HG02588 (cell line): ENCODE measurements around the gene IL1RAPL1.

Experiments used
- ATAC-seq: cut with Tn5 transposase; IDR thresholded peaks from one replicate; pipeline ENCODE4 v1.9.1; 2021; ENCODE audit warnings: mild to moderate bottlenecking, moderate library complexity; ENCODE audit not compliant: unreplicated experiment

IL1RAPL1 gene

DNA sequence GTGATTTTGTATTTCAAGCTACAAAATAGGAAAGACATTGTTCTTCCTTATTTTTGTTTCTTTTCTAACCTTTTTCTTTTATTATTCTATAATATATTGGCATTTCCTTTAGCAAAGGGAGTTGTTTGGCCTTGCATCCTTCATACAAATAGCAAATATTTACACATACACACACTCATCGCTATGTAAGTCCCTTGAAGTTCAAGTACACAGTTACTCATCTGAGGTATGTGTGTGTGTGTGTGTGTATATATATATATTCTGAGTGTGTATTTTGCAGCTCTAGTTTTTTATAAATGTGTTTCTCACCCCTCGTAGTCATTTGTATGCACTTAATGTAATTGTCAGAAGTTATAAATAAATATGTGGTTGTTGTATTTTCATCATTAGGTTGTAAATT lies 903.4 kb downstream of the IL1RAPL1 start:
- no peak for ATAC-seq

DNA sequence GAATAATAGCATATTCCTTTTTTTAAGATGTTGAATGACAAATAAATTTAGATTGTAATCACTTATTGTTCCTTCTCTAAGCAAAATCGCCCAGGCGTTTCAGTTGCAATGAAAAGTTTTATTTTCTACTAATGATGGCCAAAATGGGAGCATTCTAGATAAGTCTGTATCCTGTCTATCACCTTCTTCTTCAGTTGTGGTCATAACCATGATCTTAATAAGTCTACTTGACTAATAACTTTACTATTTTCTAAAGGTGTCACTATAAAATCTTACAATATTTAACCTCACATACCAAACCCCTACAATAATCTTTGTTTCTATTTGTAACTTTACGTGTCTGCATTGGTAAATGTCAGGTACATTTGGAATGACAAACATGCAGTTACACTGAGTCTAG lies 904.4 kb downstream of the IL1RAPL1 start:
- no peak for ATAC-seq

DNA sequence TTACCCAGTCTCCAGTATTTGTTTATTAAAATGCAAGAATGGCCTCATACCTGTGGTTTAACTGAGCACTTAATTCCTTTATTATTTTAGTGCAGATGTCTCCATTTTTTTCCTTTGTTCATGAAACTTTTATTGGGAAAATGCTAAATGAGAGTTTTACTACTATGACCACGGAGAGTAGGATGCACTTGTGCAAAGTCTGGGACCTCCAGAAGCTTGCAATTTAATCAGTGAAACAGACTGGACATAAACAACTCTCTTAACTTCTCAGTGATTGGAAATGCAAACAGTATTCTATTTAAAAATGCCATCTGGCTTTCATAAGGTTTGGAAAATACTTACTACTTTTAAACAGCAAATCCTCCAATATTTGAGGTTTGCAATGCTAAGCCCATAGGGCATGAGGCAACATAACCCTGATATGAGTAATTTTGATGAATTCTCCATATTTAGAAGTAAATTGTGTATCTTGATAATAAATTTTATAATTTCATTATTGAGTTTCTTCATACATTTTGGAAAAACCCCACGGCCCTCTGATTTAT lies 909.5 kb downstream of the IL1RAPL1 start:
- no peak for ATAC-seq

DNA sequence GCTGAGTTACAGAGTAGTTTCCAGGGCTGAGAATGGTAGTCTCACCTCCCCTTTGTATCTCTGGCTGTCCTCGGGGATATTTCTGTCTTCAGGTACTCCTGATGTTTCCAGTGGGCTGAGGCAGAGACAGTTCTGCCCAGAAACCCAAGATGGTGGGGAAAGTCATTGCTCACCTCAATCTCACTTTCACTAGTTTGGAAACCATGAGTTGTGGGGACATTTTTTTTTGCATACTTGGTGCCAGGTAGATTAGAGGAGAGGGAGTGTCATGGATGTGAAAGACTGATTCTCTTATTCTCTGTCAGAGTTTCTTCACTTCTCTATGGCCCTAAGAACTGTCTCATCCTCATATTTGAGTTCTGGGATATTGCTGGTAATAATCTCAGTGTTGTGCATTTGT lies 919.5 kb downstream of the IL1RAPL1 start:
- no peak for ATAC-seq

DNA sequence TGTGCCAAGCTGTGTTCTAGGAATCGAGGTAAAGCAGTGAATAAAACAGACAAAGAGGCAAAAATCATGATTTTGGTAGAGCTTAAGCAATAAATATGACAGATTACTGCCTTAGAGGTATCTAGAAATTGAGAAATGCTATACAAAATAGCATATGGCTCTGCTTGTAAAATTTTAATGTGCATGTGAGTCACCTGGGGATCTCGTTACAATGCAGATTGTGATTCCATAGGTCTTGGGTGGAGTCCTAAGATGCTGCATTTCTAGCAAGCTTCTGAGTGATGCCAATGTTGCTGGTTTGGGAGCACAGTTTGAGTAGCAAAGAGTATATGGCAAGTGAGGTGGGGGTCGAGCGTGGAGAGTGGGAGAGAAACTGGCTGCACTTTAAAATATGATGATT lies 930.9 kb downstream of the IL1RAPL1 start:
- no peak for ATAC-seq

DNA sequence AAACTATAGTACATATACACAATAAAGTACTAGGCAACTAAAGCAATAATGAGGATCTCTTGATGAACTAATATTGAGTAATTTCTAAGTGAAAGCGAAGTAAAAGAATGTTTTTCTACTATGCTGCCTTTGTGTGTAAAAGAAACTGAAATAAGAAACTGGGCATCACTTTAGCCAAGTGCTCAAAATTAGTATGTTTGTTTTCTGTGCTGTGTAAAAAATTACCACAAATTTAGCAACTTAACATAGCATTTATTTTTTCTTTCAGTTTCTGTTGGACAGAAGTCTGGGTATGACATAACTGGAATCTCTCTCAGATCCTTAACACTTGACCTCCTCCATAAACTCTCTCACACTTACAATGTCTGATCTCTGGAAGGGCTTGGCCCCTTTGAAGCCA lies 941.0 kb downstream of the IL1RAPL1 start:
- ATAC-seq = peak; percentile 71

DNA sequence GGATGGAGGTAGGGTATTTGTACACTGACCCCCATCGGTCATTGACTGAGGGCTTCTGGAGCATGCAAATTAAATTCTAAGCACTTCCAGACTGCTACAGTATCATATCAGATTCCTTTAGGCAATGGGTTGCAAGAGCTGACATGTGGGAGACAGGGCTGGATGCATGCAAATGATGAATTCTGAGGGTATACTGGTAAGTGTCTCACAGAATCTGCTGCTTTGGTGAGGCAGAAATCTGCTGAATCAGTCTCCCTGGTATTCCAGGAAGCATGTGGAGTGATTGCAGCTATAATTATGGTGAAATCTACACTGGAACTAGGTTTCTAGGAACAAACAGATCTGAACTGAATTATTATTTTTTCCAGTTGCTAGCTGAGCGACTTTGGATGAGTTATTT lies 943.3 kb downstream of the IL1RAPL1 start:
- no peak for ATAC-seq

DNA sequence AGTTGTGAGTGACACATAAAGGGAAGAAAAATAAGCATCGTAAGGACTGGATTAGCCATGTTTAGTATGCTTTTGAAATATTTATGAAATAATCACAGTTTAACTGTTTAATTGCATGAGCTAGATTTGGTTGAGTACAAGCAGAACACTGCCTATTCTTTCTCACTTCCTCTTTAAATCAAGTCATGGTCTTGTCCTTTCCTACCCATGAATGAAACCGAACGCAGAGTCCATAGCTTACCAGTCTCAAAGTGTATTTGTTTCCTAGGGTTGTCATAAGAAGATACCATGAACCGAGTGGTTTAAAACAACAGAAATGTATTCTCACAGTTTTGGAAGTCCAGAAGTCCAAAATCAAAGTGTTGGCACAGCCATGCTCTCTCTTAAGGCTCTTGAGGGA lies 944.1 kb downstream of the IL1RAPL1 start:
- peak; percentile 68 for ATAC-seq

DNA sequence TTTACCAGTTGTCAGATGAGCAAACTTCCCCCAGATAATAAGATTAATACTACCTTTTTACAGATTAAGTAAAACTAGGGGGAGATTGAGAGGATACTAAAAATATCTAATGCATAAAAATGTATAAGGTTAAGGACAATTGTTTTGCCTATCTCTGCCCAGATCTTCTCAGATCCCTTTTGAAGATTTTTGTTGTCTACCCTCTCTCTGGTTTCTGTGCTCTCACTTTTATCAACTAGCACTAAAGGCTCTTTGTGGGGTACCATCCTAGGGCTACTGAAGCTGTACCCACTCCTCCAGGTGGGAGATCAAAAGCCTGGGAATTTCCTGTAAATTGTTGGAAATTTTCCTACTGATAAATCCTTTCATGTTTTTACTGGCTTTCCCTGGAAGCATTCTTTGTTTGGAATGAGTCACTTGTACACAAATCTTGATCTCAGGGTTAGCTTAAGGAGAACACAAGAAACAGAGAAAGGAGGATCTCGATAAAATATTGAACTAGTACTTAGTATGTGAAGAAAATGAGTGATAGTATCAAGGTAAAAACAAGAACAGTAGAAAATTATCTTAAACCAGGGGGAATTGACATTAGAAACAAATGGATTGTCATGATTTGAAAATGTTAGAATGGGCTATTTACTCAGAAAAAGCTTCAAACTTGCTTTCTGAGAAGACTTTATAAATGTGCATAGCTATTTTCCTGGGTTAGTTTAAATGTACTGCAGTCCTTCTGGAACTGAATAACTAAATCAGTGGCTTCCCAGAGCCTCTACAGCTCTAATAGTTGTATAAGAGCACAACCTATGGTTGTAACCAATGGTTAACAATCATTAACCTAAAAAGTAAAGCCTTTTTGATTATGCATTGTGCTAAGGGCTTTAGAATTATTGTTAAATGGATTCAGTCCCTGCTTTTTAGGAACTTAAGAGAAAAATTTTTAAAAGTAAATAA lies 948.2 kb downstream of the IL1RAPL1 start:
- ATAC-seq = no peak

DNA sequence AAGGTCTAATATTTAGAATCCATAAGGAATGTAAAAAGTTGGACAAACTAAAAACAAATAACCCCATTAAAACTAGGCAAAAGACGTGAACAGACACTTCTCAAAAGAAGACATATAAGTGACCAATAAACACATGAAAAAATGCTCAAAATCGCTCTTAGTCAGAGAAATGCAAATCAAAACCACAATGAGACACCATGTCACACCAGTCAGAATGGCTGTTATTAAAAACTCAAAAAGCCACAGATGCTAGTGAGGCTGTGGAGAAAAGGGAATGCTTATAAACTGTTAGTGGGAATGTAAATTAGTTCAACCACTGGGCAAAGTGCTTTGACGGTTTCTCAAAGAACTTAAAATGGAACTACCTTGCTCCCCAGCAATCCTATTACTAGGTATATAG lies 953.8 kb downstream of the IL1RAPL1 start:
- ATAC-seq = no peak

DNA sequence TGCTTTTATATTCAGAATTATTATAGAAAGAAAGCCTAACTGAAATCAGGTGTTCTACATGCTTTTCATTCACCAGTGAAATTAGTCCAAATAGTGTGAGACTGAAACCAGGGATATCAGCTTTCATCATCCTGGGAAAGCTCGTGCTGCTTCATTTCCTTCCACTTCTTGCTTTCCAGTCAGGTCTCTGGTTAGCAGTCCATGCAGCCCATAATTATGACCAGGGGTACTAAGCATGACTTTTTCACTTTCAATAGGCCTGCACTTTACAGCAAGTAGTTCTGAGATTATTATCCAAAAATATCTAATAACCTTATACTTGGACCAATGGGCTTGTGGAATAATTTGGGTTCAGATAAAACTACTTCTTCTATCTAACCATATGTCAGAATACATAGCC lies 954.9 kb downstream of the IL1RAPL1 start:
- no peak for ATAC-seq

DNA sequence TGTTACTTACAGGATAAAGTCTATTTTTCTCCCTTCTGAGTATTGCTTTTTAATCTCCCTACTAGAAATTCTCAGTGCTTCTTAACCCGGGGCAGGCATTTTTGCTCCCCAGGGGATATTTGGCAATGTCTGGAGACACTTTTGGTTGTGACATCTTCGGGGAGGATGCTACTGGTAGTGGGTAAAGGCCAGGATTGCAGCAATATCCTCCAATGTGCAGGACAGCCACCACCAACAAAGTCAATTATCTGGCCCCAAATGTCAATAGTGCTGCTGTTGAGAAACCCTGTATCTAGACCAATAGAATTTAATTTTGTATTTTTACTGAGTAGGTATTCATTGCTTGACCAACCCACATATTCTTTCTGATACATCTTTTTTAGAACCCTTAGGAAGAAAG lies 958.6 kb downstream of the IL1RAPL1 start:
- ATAC-seq = no peak

DNA sequence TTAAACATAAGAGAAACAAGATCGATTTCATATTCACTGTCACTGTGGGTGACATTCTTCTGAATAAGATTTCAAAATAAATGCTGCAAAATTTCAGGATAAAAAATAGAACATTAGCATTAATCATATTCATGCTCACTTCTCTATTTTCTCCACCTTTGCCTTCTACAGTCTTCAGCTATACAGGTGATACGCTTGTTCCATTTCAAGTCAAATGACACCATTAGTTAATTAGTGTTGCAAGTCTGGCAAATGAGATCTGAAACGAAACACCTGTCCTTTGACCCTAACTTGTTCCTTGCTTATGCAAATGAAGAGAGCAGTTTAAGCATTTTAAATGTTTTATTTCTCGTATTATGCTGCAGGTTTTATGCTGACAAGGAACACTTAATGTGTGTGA lies 960.6 kb downstream of the IL1RAPL1 start:
- ATAC-seq = no peak

DNA sequence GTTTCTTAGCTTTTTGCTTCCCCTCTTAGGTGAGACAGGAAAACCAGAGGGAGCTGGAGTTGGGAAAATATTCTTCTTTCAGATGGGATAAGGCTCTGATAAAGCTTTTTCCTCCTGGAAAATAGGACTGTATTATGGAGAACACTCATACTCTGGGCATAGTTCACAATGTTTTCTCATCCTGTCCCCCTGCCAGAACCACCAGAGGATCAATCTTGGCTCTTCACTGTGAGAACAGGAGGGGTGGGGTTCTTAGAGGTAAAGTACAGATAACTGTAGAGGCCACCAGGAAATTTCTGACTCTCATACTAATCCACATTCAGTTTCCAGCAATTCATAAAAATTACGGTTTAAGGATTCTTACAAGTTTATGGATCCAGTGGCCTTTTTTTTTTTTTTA lies 966.3 kb downstream of the IL1RAPL1 start:
- ATAC-seq = no peak

DNA sequence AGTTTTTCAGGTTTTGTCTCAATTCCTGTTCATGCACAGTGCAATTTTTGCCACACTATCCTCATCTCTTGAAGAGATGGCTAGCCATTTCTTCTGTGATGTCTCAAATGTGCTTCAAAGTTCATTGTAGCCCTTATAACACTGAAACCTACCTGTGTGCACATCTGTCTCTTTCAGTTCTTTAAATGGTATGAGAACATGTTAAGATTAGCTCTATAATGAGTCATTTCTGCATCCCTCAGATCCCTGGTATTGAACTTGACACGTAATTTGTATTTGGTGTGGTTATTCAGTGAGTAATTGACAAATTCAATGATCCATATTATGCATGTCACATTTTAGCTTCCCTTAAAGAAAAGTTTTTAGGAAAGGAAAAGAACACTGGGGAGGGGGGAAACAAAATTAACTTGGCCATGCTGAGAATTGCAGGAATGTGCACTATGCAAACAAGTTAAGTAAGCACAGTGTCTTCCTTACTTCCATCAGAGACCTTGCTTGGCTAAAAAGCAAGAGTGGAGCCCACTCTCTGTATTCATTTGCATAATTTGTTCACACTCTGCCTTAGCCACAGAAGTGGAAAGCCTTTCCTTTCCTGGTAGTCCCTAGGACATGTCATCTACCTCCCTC lies 968.3 kb downstream of the IL1RAPL1 start:
- ATAC-seq = peak; percentile 96

DNA sequence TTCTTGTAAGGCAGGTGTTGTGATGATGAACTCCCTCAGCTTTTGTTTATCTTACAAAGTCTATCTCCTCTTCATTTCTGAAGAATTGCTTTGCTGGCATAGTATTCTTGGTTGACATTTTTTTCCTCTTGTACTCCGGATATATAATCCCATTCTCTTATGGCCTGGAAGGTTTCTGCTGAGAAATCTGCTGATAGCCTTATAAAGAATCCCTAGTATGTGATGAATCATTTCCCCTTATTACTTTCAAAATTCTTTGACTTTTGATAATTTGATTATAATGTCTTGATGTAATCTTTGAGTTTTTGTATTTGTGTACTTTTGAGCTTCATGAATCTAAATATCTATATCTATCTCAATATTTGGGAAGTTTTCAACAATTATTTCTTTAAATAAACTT lies 972.8 kb downstream of the IL1RAPL1 start:
- ATAC-seq = no peak

DNA sequence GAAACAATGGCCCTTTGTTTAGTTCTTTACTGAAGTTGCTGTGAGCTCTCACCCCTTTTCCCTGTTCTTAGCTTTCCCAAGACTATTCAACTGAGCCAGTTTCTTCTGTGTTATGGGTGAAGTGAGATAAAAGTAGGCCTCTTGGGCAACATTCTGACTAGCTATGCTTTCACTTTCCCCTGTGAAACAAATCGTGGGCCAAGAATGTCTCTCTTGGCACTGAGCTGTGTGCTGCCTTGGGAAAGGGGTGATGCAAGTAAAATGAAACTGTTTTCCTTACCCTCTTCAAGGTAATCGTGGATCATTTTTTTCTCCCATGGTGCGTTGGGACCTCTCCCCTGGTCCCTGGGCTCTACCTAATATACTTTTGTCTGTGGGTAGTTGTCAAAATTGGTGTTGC lies 974.2 kb downstream of the IL1RAPL1 start:
- no peak for ATAC-seq

DNA sequence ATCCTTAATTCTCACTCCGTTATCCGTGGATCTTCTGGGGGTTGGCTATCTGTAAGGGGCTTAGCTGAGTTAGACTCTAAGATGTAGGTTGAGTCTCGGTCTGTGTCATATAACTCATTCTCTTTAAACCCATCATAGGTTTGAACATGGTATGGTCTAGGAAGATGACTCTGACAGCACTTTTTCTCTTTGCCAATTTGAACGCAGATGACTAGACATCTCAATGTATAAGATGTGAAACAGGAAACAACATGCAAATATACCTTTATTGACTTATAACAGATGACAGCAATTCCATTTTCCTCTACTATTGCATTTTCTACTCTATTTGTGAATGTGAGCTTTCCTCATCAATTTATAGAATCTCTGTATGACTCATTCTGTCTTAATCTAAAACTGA lies 993.3 kb downstream of the IL1RAPL1 start:
- no peak for ATAC-seq

DNA sequence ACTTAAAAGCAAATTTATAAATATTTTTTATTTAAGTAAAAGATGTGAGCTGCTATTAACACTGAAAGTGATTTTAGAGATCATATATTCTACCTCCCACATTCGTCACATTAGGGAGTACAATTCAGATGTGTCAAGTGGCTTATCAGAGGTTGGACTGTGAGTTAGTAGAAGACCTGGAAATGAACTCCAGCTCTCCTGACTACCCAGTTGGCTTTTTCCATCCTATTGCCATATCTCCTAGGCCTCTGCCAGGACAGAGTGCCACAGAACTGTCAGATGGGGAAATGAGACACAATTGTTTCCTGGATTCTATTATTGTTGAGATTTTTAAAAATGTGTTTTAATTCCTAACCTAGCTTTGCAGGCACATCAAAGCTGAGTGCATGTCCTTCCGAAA lies 994.0 kb downstream of the IL1RAPL1 start:
- ATAC-seq = no peak

DNA sequence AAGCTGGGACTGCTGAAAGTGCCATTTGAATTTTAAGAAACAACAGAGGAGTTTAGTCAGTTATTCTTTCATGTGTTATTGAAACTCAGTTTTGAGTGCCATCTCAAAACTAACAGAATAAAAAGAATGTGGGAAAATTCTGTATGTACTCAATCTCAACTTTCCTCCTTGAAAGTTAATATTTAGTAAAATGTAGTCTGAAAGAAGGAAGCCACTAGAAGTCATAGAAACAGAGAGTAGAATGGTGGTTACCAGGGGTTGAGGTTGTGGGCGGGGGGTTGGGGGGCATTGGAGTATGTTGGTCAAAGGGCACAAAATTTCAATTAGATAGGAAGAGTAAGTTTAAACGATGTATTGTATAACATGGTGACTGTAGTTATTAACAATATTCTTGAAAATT lies 999.9 kb downstream of the IL1RAPL1 start:
- no peak for ATAC-seq

DNA sequence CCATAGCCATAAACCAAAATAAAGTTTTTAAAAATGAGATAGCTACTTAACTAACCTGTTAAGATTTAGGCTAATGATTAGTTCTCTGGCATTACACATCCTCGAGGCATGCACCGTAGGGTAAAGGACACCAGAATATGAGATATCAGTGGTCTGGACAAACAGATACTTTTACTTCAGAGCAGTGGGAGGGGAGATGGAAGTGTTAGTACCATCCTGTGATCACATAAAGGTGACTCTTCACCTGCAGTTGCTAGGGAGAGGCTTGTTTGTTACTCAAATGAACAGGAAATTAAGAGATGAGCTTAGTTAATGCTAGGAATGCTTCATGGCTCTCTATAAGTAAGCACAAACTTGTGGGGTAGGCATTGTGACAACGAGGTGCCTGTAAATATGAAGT lies 1003.7 kb downstream of the IL1RAPL1 start:
- ATAC-seq = no peak

DNA sequence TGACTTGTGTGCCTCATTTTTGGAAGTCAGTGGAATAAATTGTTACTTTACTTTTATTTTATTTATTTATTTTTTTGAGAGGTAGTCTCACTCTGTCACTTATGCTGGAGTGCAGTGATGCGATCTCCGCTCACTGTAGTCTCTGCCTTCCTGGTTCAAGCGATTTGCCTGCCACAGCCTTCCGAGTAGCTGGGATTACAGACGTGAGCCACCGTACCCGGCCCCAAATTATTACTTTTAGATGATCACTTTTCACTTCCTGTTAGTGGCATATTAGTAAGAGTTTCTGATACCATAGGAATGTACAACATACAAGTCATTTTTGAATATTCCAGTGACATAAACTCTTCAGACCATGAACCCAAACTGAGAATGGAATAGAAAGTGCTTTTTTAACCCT lies 1017.1 kb downstream of the IL1RAPL1 start:
- no peak for ATAC-seq
